SU-DHL-6 (cell line): ENCODE data around the gene AGO1.

ENCODE experiments used
- CTCF ChIP-seq: fragments of 200-600 bp; sonication (generic); IDR thresholded peaks from one replicate; pipeline ENCODE4 v1.5.1; 2017; ENCODE audit warnings: antibody characterized with exemption, mild to moderate bottlenecking, low read length, moderate library complexity; ENCODE audit not compliant: insufficient read depth, poor library complexity, severe bottlenecking
- EZH2phosphoT487 ChIP-seq: fragments of 200-600 bp; sonication (generic), shearing (Covaris generic); conservative IDR thresholded peaks from 2 replicates; pipeline ENCODE4 v1.6.1; 2018; ENCODE audit warnings: mild to moderate bottlenecking, antibody characterized with exemption, low read length, moderate library complexity, mixed read lengths

- TF ChIP-seq CTCF (no peak), EZH2phosphoT487 (no peak)
These were observed 88.6 kb downstream of the AGO1 start for GRCh38 chr1:35971601-35972000.
